NK-92 (cell line): ENCODE data around the gene DAZ4.
"Not testable (repeated sequence)": the region's sequence is repeated elsewhere in the genome, so short reads cannot be mapped to it uniquely, and the experiment has no call there.

ENCODE experiments used
- DNase-seq: peaks from one replicate; lab custom pipeline; 2025; ENCODE audit not compliant: unreplicated experiment; lab: John Stamatoyannopoulos, UW

Gene DAZ4

DNA sequence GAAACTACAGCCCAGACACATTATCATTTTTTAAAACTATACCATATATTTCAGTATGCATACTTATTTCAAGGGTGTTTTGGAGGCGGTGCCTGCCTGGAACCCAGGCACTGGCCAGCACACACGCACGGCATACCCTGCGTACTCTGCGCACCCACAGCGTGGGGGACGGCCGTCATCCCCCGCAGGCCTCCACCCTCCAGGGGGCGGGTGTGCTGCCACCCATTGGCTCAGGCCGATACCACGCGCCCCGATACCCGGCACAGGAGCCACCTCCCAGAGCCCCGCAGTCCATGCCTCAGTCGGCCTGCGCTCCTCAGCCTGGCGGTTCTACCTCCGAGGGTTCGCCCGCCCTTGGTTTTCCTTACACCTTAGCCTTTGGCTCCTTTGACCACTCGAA lies at the start of gene DAZ4:
Gene DAZ4 (plus strand): TSS at position 301 of the 400 bp plus-strand sequence. CDS start 208 bp downstream, outside the sequence.
- not testable (repeated sequence) for DNase-seq

GRCh38 chrY:24813293-24813692 lies 20.4 kb upstream of the DAZ4 start, which contains the start of gene DAZ3:
Gene DAZ3, minus strand, starts transcription at chrY:24813393. Its CDS starts 208 bp downstream, at chrY:24813185.
- DNase-seq, result not testable (repeated sequence)

GRCh38 chrY:24821836-24822235 lies 11.9 kb upstream of the DAZ4 start:
- not testable (repeated sequence) for DNase-seq

GRCh38 chrY:24824184-24824879 lies 9.4 kb upstream of the DAZ4 start:
- DNase-seq, result not testable (repeated sequence)

GRCh38 chrY:24825069-24825468 lies 8.7 kb upstream of the DAZ4 start:
- DNase-seq, result not testable (repeated sequence)
